Endothelial cell of umbilical vein (primary cell): ENCODE data around the gene GSE1. TPM values are rescaled to one million over a fixed set of nuclear protein-coding genes. Genes with fewer than 3 reads are reported as not detected.

Experiments
- BruUV-seq: library from RNA; stranded (reverse); fragments of 400-500 nt; replicated peaks from 2 replicates; lab custom pipeline; 2021; lab: Mats Ljungman, UMichigan
- CTCF ChIA-PET: fragments of 300-600, 350-600 bp; sonication (Branson Sonifier 250); formaldehyde crosslinking; loops from one replicate; lab custom pipeline; 2021; ENCODE audit warnings: antibody characterized with exemption, inconsistent platforms; lab: Charles Lee
- POLR2A ChIA-PET: fragments of 300-600, 350-600 bp; sonication (Branson Sonifier 250); formaldehyde crosslinking; loops from one replicate; lab custom pipeline; 2021; ENCODE audit warnings: antibody characterized with exemption, inconsistent platforms; lab: Charles Lee
- DNase-seq: peaks from one replicate; pipeline ENCODE4 v3.0.0-alpha.2; 2011; ENCODE audit warnings: low read depth, low spot score
- FAIRE-seq: peaks from 2 replicates; lab custom pipeline; 2011; peaks lifted over from hg19 to GRCh38; lab: Jason Lieb, UNC
- H2AFZ ChIP-seq: 2 replicates; pipeline ENCODE4 v1.6.0; 2012; ENCODE audit warnings: low read depth, low read length, control low read depth, inconsistent platforms
- H3K27ac ChIP-seq: 2 replicates; pipeline ENCODE4 v1.5.1; 2011; ENCODE audit warnings: low read depth, mild to moderate bottlenecking, control low read depth, low read length, moderate library complexity; ENCODE audit not compliant: insufficient read depth
- H3K27me3 ChIP-seq, 2 experiments: 2 replicates each; pipeline versions ENCODE4 v1.6.0 to v1.6.1; 2011; ENCODE audit warnings: low read length in 2 of 2, mixed read lengths in 1 of 2; ENCODE audit not compliant: control insufficient read depth in 2 of 2, insufficient read depth in 2 of 2
- H3K36me3 ChIP-seq, 2 experiments: 2 replicates in 1 of 2; 3 replicates in 1 of 2; pipeline ENCODE4 v1.5.1; 2011; ENCODE audit warnings: low read length in 2 of 2, mild to moderate bottlenecking in 1 of 2, moderate library complexity in 1 of 2; ENCODE audit not compliant: control insufficient read depth in 2 of 2, insufficient read depth in 2 of 2; ENCODE audit errors: extremely low read depth in 1 of 2
- H3K4me1 ChIP-seq: 3 replicates; pipeline ENCODE4 v1.5.1; 2011; ENCODE audit warnings: mild to moderate bottlenecking, low read length; ENCODE audit not compliant: control insufficient read depth, insufficient read depth; ENCODE audit errors: extremely low read depth
- H3K4me2 ChIP-seq: 2 replicates; pipeline ENCODE4 v1.6.1; 2011; ENCODE audit warnings: low read length, control low read depth, mixed read lengths; ENCODE audit not compliant: insufficient read depth
- H3K4me3 ChIP-seq, 3 experiments: fragments of 200-600 bp in 1 of 3; sonication (generic), shearing (Covaris generic) in 1 of 3; replicated peaks in 1 of 3; 2 replicates each; pipeline ENCODE4 v1.5.1; 2011 to 2016; ENCODE audit warnings: control low read depth in 3 of 3, low read length in 3 of 3, mild to moderate bottlenecking in 2 of 3, inconsistent platforms in 1 of 3, low read depth in 1 of 3, moderate library complexity in 1 of 3; ENCODE audit not compliant: insufficient read depth in 1 of 3
- H3K79me2 ChIP-seq: 2 replicates; pipeline ENCODE4 v1.6.0; 2012; ENCODE audit warnings: low read length, inconsistent platforms; ENCODE audit not compliant: control insufficient read depth, insufficient read depth
- H3K9ac ChIP-seq: replicated peaks from 2 replicates; pipeline ENCODE3; 2011; ENCODE audit warnings: low read length, control low read depth; ENCODE audit not compliant: insufficient read depth; ENCODE audit errors: extremely low read depth
- H3K9me1 ChIP-seq: replicated peaks from 3 replicates; pipeline ENCODE4 v1.6.0; 2011; ENCODE audit warnings: mild to moderate bottlenecking, low read length; ENCODE audit not compliant: control insufficient read depth, insufficient read depth; ENCODE audit errors: extremely low read depth
- H3K9me3 ChIP-seq: replicated peaks from 2 replicates; pipeline ENCODE4 v1.5.1; 2012; ENCODE audit warnings: low read length, inconsistent platforms; ENCODE audit not compliant: control insufficient read depth, insufficient read depth
- H4K20me1 ChIP-seq: replicated peaks from 2 replicates; pipeline ENCODE3; 2011; ENCODE audit warnings: mild to moderate bottlenecking, low read length; ENCODE audit not compliant: control insufficient read depth, insufficient read depth; ENCODE audit errors: extremely low read depth
- EZH2 ChIP-seq: IDR thresholded peaks from 2 replicates; pipeline ENCODE4 v1.6.1; 2012; ENCODE audit warnings: borderline replicate concordance, low read depth, mild to moderate bottlenecking, moderate library complexity, low read length, inconsistent platforms; ENCODE audit not compliant: severe bottlenecking
- FOS ChIP-seq: IDR thresholded peaks from 2 replicates; pipeline ENCODE4 v1.6.1; 2011; ENCODE audit warnings: mild to moderate bottlenecking, low read length, moderate library complexity, borderline replicate concordance; ENCODE audit not compliant: insufficient read depth
- GATA2 ChIP-seq: IDR thresholded peaks from 2 replicates; pipeline ENCODE4 v1.7.0; 2011; ENCODE audit warnings: low read depth, mild to moderate bottlenecking, moderate library complexity, mixed read lengths, low read length; ENCODE audit not compliant: insufficient read length, insufficient read depth
- JUN ChIP-seq: IDR thresholded peaks from 2 replicates; pipeline ENCODE4 v1.6.1; 2011; ENCODE audit warnings: borderline replicate concordance, low read depth; ENCODE audit not compliant: insufficient read length, insufficient read depth
- MYC ChIP-seq: IDR thresholded peaks from one replicate; pipeline ENCODE4 v1.6.1; 2011; ENCODE audit warnings: mild to moderate bottlenecking, low read depth, low read length
- POLR2A ChIP-seq: IDR thresholded peaks from 2 replicates; pipeline ENCODE4 v1.6.1; 2012; ENCODE audit warnings: low read depth, mild to moderate bottlenecking, control low read depth, low read length
- POLR2AphosphoS5 ChIP-seq: IDR thresholded peaks from 2 replicates; pipeline ENCODE4 v1.6.1; 2012; ENCODE audit warnings: low read depth, mild to moderate bottlenecking, control low read depth, low read length, moderate library complexity; ENCODE audit not compliant: insufficient read depth
- dilution Hi-C: fragments of 300-500 bp; cut with MboI; formaldehyde crosslinking; loops from one replicate; pipeline ENCODE4 v1.15.0; 2019; ENCODE audit warnings: low sequenced_read_pairs; ENCODE audit not compliant: extremely low pct_ligation_motif_present
- intact Hi-C: fragments of 100-400 bp; cut with micrococcal nuclease; formaldehyde crosslinking; loops from one replicate; pipeline ENCODE4 v1.10.0; 2022
- polyA plus RNA-seq, 4 experiments: library from polyadenylated mRNA; depleted of rRNA in 3 of 4; stranded (reverse) in 3 of 4; unstranded in 1 of 4; fragments of >200 nt; gene quantifications; 2 replicates each; pipeline versions ENCODE4 v1.2.1 to v1.2.3, GENCODE V29; 2011 to 2012; ENCODE audit warnings: missing spikeins in 1 of 4
- total RNA-seq: library from RNA; stranded (reverse); gene quantifications from 2 replicates; pipeline ENCODE4 v1.2.3, GENCODE V29; 2021
- TF ChIP-seq, protein P1 (sequence below): IDR thresholded peaks from 2 replicates; pipeline ENCODE4 v1.6.1; 2011; ENCODE audit not compliant: insufficient read depth, insufficient read length
- TF ChIP-seq, protein P2 (sequence below), 2 donors: IDR thresholded peaks; 1 replicate in 1 of 2; 2 replicates in 1 of 2; pipeline ENCODE4 v1.5.1; 2011; ENCODE audit warnings: low read length in 2 of 2, mild to moderate bottlenecking in 2 of 2, moderate library complexity in 2 of 2, control low read depth in 1 of 2, inconsistent platforms in 1 of 2, low read depth in 1 of 2; ENCODE audit not compliant: insufficient read depth in 1 of 2; ENCODE audit errors: extremely low read depth in 1 of 2

The GSE1 gene
- total and polyA plus RNA-seq, 2 donors (not counting 3 experiments of a cell fraction or from before 2014, with no cell fraction given): 4.2 to 18.3 TPM

DNA sequence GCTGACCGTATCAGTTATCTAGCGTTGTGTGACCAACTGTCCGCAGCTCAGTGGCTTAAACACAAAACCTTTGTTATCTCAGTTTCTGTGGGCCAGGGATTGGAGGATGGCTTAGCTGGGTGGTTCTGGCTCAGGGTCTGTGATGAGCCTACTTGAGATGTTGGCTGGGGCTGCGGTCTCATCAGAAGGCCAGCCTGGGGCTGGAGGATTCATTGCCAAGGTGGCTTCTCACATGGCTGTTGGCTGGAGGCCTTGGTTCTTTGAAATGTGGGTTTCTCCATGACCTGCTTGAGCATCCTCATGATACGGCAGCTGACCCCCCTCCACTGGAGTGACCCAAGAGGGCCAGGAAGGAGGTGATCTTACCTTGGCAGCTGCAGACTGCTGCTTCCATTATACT lies 16.7 kb downstream of the GSE1 start:
- no peaks in the 10 kb centered on the region for H3K9me1 ChIP-seq
- no peaks in the 10 kb centered on the region for H3K27me3 ChIP-seq
- ChIA-PET CTCF (interaction anchor here (1.3 to 3.1 kb wide), 2 partner anchors 10 to 13 kb away, joined by 3 to 12 read pairs; no protein-coding TSS in a partner anchor), POLR2A (no interaction called here)
- H3K79me2 ChIP-seq: no peaks in the 10 kb centered on the region
- DNase-seq (no peak), FAIRE-seq (no peak)
- no peaks in the 10 kb centered on the region for H4K20me1 ChIP-seq
- dilution Hi-C loops: no loop called here
- H3K4me3 ChIP-seq: no peak overlapping the region
- BruUV-seq: no TSS peak
- no peak overlapping the region for H3K4me2 ChIP-seq
- no peak overlapping the region for H3K9ac ChIP-seq
- no peak for TF ChIP-seq POLR2A
- TF ChIP-seq, protein P1, sequence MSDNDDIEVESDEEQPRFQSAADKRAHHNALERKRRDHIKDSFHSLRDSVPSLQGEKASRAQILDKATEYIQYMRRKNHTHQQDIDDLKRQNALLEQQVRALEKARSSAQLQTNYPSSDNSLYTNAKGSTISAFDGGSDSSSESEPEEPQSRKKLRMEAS: no peak
- TF ChIP-seq POLR2AphosphoS5: no peak
- TF ChIP-seq, protein P2, sequence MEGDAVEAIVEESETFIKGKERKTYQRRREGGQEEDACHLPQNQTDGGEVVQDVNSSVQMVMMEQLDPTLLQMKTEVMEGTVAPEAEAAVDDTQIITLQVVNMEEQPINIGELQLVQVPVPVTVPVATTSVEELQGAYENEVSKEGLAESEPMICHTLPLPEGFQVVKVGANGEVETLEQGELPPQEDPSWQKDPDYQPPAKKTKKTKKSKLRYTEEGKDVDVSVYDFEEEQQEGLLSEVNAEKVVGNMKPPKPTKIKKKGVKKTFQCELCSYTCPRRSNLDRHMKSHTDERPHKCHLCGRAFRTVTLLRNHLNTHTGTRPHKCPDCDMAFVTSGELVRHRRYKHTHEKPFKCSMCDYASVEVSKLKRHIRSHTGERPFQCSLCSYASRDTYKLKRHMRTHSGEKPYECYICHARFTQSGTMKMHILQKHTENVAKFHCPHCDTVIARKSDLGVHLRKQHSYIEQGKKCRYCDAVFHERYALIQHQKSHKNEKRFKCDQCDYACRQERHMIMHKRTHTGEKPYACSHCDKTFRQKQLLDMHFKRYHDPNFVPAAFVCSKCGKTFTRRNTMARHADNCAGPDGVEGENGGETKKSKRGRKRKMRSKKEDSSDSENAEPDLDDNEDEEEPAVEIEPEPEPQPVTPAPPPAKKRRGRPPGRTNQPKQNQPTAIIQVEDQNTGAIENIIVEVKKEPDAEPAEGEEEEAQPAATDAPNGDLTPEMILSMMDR (IDR thresholded peaks at IDR 0.05; ENCODE audit: extremely low read depth in 1 of 2, insufficient read depth in 1 of 2, low read depth in 1 of 2, low read length in 2 of 2): no peak
- TF ChIP-seq MYC: no peak
- no peak for TF ChIP-seq JUN
- TF ChIP-seq FOS: no peak
- TF ChIP-seq EZH2: no peak
- TF ChIP-seq GATA2: no peak
- H3K9me3 ChIP-seq: no peaks in the 10 kb centered on the region
- H2AFZ ChIP-seq: no peak overlapping the region
- no peaks in the 10 kb centered on the region for H3K36me3 ChIP-seq
- intact Hi-C loops: no loop called here
- no peaks in the 10 kb centered on the region for H3K4me1 ChIP-seq
- H3K27ac ChIP-seq: no peak overlapping the region
